Measurements from ENCODE around the gene C1QL1. TPM values are rescaled to one million over a fixed set of nuclear protein-coding genes. Genes with fewer than 3 reads are reported as not detected.
A peak's percentile ranks its signal among the peaks of the same experiment; 100 is the strongest.

C1QL1 gene
- total and polyA plus RNA-seq, 4 experiments from 2014 or later, result not detected

GRCh38 chr17:44998646-44999045 lies 30.5 kb upstream of the C1QL1 start:
- CTCF ChIA-PET (ENCODE audit: partially characterized antibody), result no interaction called here

GRCh38 chr17:44997733-44998520 lies 29.8 kb upstream of the C1QL1 start:
- H3K27ac Mint-ChIP-seq, result no peak overlapping the region

More at GRCh38 chr17:44998646-44999045, 30.5 kb upstream of the C1QL1 start:
- no peak for DNase-seq
- POLR2A ChIA-PET (ENCODE audit: partially characterized antibody), result interaction anchor here (1.3 kb wide), 1 partner anchor 11 kb away, joined by 3 read pairs; no protein-coding TSS in a partner anchor
- H3K4me3 ChIP-seq (ENCODE audit: low read length in 2 of 2), result no peak overlapping the region
- H3K36me3 ChIP-seq (ENCODE audit: insufficient read depth, low read length), result no peaks in the 10 kb centered on the region
- peaks cover 0 to 18% (median 8%) of the 10 kb centered on the region in 8 donors for H3K9me3 Mint-ChIP-seq
- H3K27ac Mint-ChIP-seq, result no peak overlapping the region
- no peaks in the 10 kb centered on the region for H3K27me3 ChIP-seq (ENCODE audit: insufficient read depth, low read length)
- H3K4me1 ChIP-seq (ENCODE audit: insufficient read depth, low read length), result no peaks in the 10 kb centered on the region
- H3K4me1 Mint-ChIP-seq, result peaks cover 0 to 3% (median 0%) of the 10 kb centered on the region in 4 donors
- no peaks in the 10 kb centered on the region for H3K36me3 Mint-ChIP-seq
- H3K4me3 Mint-ChIP-seq, result no peak overlapping the region
- no peak overlapping the region for H3K27ac ChIP-seq (ENCODE audit: low read depth, low read length)
- H3K9me3 ChIP-seq (ENCODE audit: control insufficient read depth in 1 of 2, low read length in 2 of 2), result no peaks in the 10 kb centered on the region
- intact Hi-C loops (cut with micrococcal nuclease), result no loop called here
- H3K27me3 Mint-ChIP-seq, result peaks cover 13 to 15% of the 10 kb centered on the region in 2 donors

GRCh38 chr17:44996304-44996703 lies 28.2 kb upstream of the C1QL1 start:
- H3K9me3 Mint-ChIP-seq, result peaks cover 0 to 18% (median 8%) of the 10 kb centered on the region in 8 donors
- no peaks in the 10 kb centered on the region for H3K27me3 ChIP-seq (ENCODE audit: insufficient read depth, low read length)
- ChIA-PET CTCF (ENCODE audit: partially characterized antibody) (no interaction called here), POLR2A (ENCODE audit: partially characterized antibody) (no interaction called here)
- no peak overlapping the region for H3K4me3 ChIP-seq (ENCODE audit: low read length in 2 of 2)
- H3K4me3 Mint-ChIP-seq, result no peak overlapping the region
- H3K4me1 ChIP-seq (ENCODE audit: insufficient read depth, low read length), result no peaks in the 10 kb centered on the region
- H3K4me1 Mint-ChIP-seq, result peaks cover 0 to 3% (median 0%) of the 10 kb centered on the region in 4 donors
- H3K36me3 Mint-ChIP-seq, result no peaks in the 10 kb centered on the region
- no peaks in the 10 kb centered on the region for H3K36me3 ChIP-seq (ENCODE audit: insufficient read depth, low read length)
- H3K27ac ChIP-seq (ENCODE audit: low read depth, low read length), result no peak overlapping the region
- intact Hi-C loops (cut with micrococcal nuclease), result no loop called here
- H3K27ac Mint-ChIP-seq, result no peak overlapping the region
- DNase-seq, result no peak
- H3K27me3 Mint-ChIP-seq, result peaks cover 12 to 23% of the 10 kb centered on the region in 2 donors
- H3K9me3 ChIP-seq (ENCODE audit: control insufficient read depth in 1 of 2, low read length in 2 of 2), result no peaks in the 10 kb centered on the region

More at GRCh38 chr17:44997733-44998520, 29.8 kb upstream of the C1QL1 start:
- POLR2A ChIA-PET (ENCODE audit: partially characterized antibody), result no interaction called here
- Mint-ChIP-seq H3K4me1 (peaks cover 0 to 3% (median 0%) of the 10 kb centered on the region in 4 donors), H3K36me3 (no peaks in the 10 kb centered on the region), H3K4me3 (no peak overlapping the region), H3K9me3 (peaks cover 0 to 18% (median 8%) of the 10 kb centered on the region in 8 donors), H3K27me3 (peaks cover 11 to 16% of the 10 kb centered on the region in 2 donors)
- intact Hi-C loops (cut with micrococcal nuclease), result no loop called here
- no peak overlapping the region for H3K4me3 ChIP-seq (ENCODE audit: low read length in 2 of 2)
- H3K27ac ChIP-seq (ENCODE audit: low read depth, low read length), result no peak overlapping the region
- CTCF ChIA-PET (ENCODE audit: partially characterized antibody), result no interaction called here
- H3K4me1 ChIP-seq (ENCODE audit: insufficient read depth, low read length), result no peaks in the 10 kb centered on the region
- no peaks in the 10 kb centered on the region for H3K27me3 ChIP-seq (ENCODE audit: insufficient read depth, low read length)
- no peaks in the 10 kb centered on the region for H3K9me3 ChIP-seq (ENCODE audit: control insufficient read depth in 1 of 2, low read length in 2 of 2)
- no peak for DNase-seq
- no peaks in the 10 kb centered on the region for H3K36me3 ChIP-seq (ENCODE audit: insufficient read depth, low read length)

GRCh38 chr17:44995436-44996001 lies 27.4 kb upstream of the C1QL1 start:
- no peak overlapping the region for H3K27ac ChIP-seq (ENCODE audit: low read depth, low read length)

GRCh38 chr17:44992242-44992939 lies 24.3 kb upstream of the C1QL1 start:
- Mint-ChIP-seq H3K27ac (no peak overlapping the region), H3K36me3 (no peaks in the 10 kb centered on the region), H3K4me1 (peaks cover 0 to 3% (median 0%) of the 10 kb centered on the region in 4 donors), H3K9me3 (peaks cover 0 to 3% (median 0%) of the 10 kb centered on the region in 8 donors), H3K4me3 (no peak overlapping the region), H3K27me3 (peaks cover 17 to 25% of the 10 kb centered on the region in 2 donors)
- no peak overlapping the region for H3K27ac ChIP-seq (ENCODE audit: low read depth, low read length)
- H3K4me3 ChIP-seq (ENCODE audit: low read length in 2 of 2), result no peak overlapping the region
- intact Hi-C loops (cut with micrococcal nuclease), result no loop called here
- no peaks in the 10 kb centered on the region for H3K36me3 ChIP-seq (ENCODE audit: insufficient read depth, low read length)
- POLR2A ChIA-PET (ENCODE audit: partially characterized antibody), result no interaction called here
- DNase-seq, result no peak
- peaks cover 6% of the 10 kb centered on the region for H3K27me3 ChIP-seq (ENCODE audit: insufficient read depth, low read length)
- CTCF ChIA-PET (ENCODE audit: partially characterized antibody), result no interaction called here
- H3K9me3 ChIP-seq (ENCODE audit: control insufficient read depth in 1 of 2, low read length in 2 of 2), result no peaks in the 10 kb centered on the region
- no peaks in the 10 kb centered on the region for H3K4me1 ChIP-seq (ENCODE audit: insufficient read depth, low read length)

More at GRCh38 chr17:44995436-44996001, 27.4 kb upstream of the C1QL1 start:
- intact Hi-C loops (cut with micrococcal nuclease), result no loop called here
- H3K27me3 ChIP-seq (ENCODE audit: insufficient read depth, low read length), result no peaks in the 10 kb centered on the region
- CTCF ChIA-PET (ENCODE audit: partially characterized antibody), result no interaction called here
- no peak overlapping the region for H3K4me3 Mint-ChIP-seq
- no peak overlapping the region for H3K4me3 ChIP-seq (ENCODE audit: low read length in 2 of 2)
- H3K27ac Mint-ChIP-seq, result no peak overlapping the region
- POLR2A ChIA-PET (ENCODE audit: partially characterized antibody), result no interaction called here
- peaks cover 0 to 15% (median 8%) of the 10 kb centered on the region in 8 donors for H3K9me3 Mint-ChIP-seq
- H3K4me1 ChIP-seq (ENCODE audit: insufficient read depth, low read length), result no peaks in the 10 kb centered on the region
- H3K36me3 ChIP-seq (ENCODE audit: insufficient read depth, low read length), result no peaks in the 10 kb centered on the region
- no peaks in the 10 kb centered on the region for H3K9me3 ChIP-seq (ENCODE audit: control insufficient read depth in 1 of 2, low read length in 2 of 2)
- peaks cover 11 to 20% of the 10 kb centered on the region in 2 donors for H3K27me3 Mint-ChIP-seq
- DNase-seq, result no peak
- H3K36me3 Mint-ChIP-seq, result no peaks in the 10 kb centered on the region
- H3K4me1 Mint-ChIP-seq, result peaks cover 0 to 3% (median 0%) of the 10 kb centered on the region in 4 donors

GRCh38 chr17:44990994-44991393 lies 22.9 kb upstream of the C1QL1 start:
- no peaks in the 10 kb centered on the region for H3K36me3 ChIP-seq (ENCODE audit: insufficient read depth, low read length)
- DNase-seq, result no peak
- peaks cover 15% of the 10 kb centered on the region for H3K27me3 ChIP-seq (ENCODE audit: insufficient read depth, low read length)
- ChIA-PET CTCF (ENCODE audit: partially characterized antibody) (interaction anchor here (1.0 kb wide), 1 partner anchor 110 kb away, joined by 3 read pairs; no protein-coding TSS in a partner anchor), POLR2A (ENCODE audit: partially characterized antibody) (no interaction called here)
- H3K4me3 ChIP-seq (ENCODE audit: low read length in 2 of 2), result no peak overlapping the region
- H3K27ac Mint-ChIP-seq, result no peak overlapping the region
- no peaks in the 10 kb centered on the region for H3K9me3 ChIP-seq (ENCODE audit: control insufficient read depth in 1 of 2, low read length in 2 of 2)
- H3K27ac ChIP-seq (ENCODE audit: low read depth, low read length), result no peak overlapping the region
- H3K36me3 Mint-ChIP-seq, result no peaks in the 10 kb centered on the region
- intact Hi-C loops (cut with micrococcal nuclease), result no loop called here
- peaks cover 0 to 3% (median 0%) of the 10 kb centered on the region in 4 donors for H3K4me1 Mint-ChIP-seq
- no peak overlapping the region for H3K4me3 Mint-ChIP-seq
- peaks cover 0 to 3% (median 0%) of the 10 kb centered on the region in 8 donors for H3K9me3 Mint-ChIP-seq
- H3K4me1 ChIP-seq (ENCODE audit: insufficient read depth, low read length), result no peaks in the 10 kb centered on the region
- peaks cover 16 to 27% of the 10 kb centered on the region in 2 donors for H3K27me3 Mint-ChIP-seq

GRCh38 chr17:44989552-44990138 lies 21.5 kb upstream of the C1QL1 start:
- Mint-ChIP-seq H3K4me3 (no peak overlapping the region), H3K27ac (peak overlapping the region in 1 of 7 donors; percentile 14), H3K4me1 (peaks cover 0 to 3% (median 0%) of the 10 kb centered on the region in 4 donors), H3K27me3 (peaks cover 18 to 27% of the 10 kb centered on the region in 2 donors), H3K9me3 (peaks cover 0 to 3% (median 0%) of the 10 kb centered on the region in 8 donors), H3K36me3 (no peaks in the 10 kb centered on the region)
- Histone ChIP-seq H3K27me3 (ENCODE audit: insufficient read depth, low read length) (peaks cover 15% of the 10 kb centered on the region), H3K36me3 (ENCODE audit: insufficient read depth, low read length) (no peaks in the 10 kb centered on the region), H3K4me1 (ENCODE audit: insufficient read depth, low read length) (no peaks in the 10 kb centered on the region), H3K4me3 (ENCODE audit: low read length in 2 of 2) (no peak overlapping the region), H3K27ac (ENCODE audit: low read depth, low read length) (no peak overlapping the region), H3K9me3 (ENCODE audit: control insufficient read depth in 1 of 2, low read length in 2 of 2) (no peaks in the 10 kb centered on the region)
- CTCF ChIA-PET (ENCODE audit: partially characterized antibody), result no interaction called here
- DNase-seq, result no peak
- POLR2A ChIA-PET (ENCODE audit: partially characterized antibody), result no interaction called here
- intact Hi-C loops (cut with micrococcal nuclease), result no loop called here
